Body of pancreas (tissue), 4 donors: Measurements from ENCODE around the gene XAGE3. TPM values are rescaled to one million over a fixed set of nuclear protein-coding genes. Genes with fewer than 3 reads are reported as not detected.
"Not testable (repeated sequence)": the region's sequence is repeated elsewhere in the genome, so short reads cannot be mapped to it uniquely, and the experiment has no call there.

ENCODE experiments used
- ATAC-seq: fragments of 150-250 bp; one replicate; pipeline ENCODE4 v1.9.1; 2016
- DNase-seq, 4 donors: peaks; one replicate each; pipeline ENCODE4 v3.0.0-alpha.2; 2019
- H3K27ac ChIP-seq, 4 donors: fragments of 200-600 bp; sonication (generic); 1 replicate in 3 of 4; 2 replicates in 1 of 4; pipeline versions ENCODE4 v1.5.1 to v1.6.1; 2016 to 2019; ENCODE audit warnings: mild to moderate bottlenecking in 1 of 4, mixed read lengths in 1 of 4, moderate library complexity in 1 of 4
- H3K27me3 ChIP-seq, 2 donors: fragments of 200-600 bp; sonication (generic); one replicate each; pipeline ENCODE4 v1.6.0; 2016; ENCODE audit warnings: mild to moderate bottlenecking in 1 of 2
- H3K36me3 ChIP-seq, 2 donors: fragments of 200-600 bp; sonication (generic); replicated peaks in 1 of 2; 2 replicates each; pipeline ENCODE4 v1.5.1; 2016; ENCODE audit warnings: low read depth in 2 of 2; ENCODE audit not compliant: insufficient read depth in 1 of 2
- H3K4me1 ChIP-seq: fragments of 200-600 bp; sonication (generic); one replicate; pipeline ENCODE4 v1.6.0; 2016
- H3K4me3 ChIP-seq, 2 donors: fragments of 200-600 bp; sonication (generic); 1 replicate in 1 of 2; 2 replicates in 1 of 2; pipeline ENCODE4 v1.5.1; 2016 to 2019
- H3K9me3 ChIP-seq, 3 donors: fragments of 200-600 bp; sonication (generic); 1 replicate in 2 of 3; 2 replicates in 1 of 3; pipeline ENCODE4 v1.5.1; 2016
- CTCF ChIP-seq, 7 experiments: fragments of 450-650 bp in 4 of 7; fragments of 200-600 bp in 3 of 7; sonication (generic) in 3 of 7; IDR thresholded peaks; one replicate each; pipeline ENCODE4 v1.5.1; 2016 to 2019; ENCODE audit warnings: antibody characterized with exemption in 7 of 7
- POLR2A ChIP-seq, 3 donors: fragments of 450-650 bp; IDR thresholded peaks; one replicate each; pipeline ENCODE4 v1.6.1; 2016; ENCODE audit warnings: antibody characterized with exemption in 3 of 3, mild to moderate bottlenecking in 2 of 3
- WGBS, 2 donors: methylation state at CpG; one replicate each; pipeline ENCODE4 v1.1.5; 2017; 5-methylcytosine and 5-hydroxymethylcytosine counted together
- intact Hi-C: fragments of 100-400 bp; cut with DNase I; formaldehyde crosslinking; loops from one replicate; pipeline ENCODE4 v1.15.1; 2023
- total RNA-seq, 2 donors: library from RNA; depleted of rRNA; stranded (reverse); fragments of >200 nt; gene quantifications; one replicate each; pipeline ENCODE4 v1.1.0, GENCODE V29; 2016

The XAGE3 gene
- total RNA-seq, 2 donors from 2014 or later: not detected

- H3K27me3 ChIP-seq: no peaks in the 10 kb centered on the region
- 67 to 70% methylated on average over 8 to 9 of the region's 9 CpGs for WGBS, 2 donors
- no peak for TF ChIP-seq CTCF (IDR thresholded peaks at IDR 0.05)
- TF ChIP-seq POLR2A (IDR thresholded peaks at IDR 0.05): no peak
These were observed 15.6 kb downstream of the XAGE3 start for GRCh38 chrX:52852110-52852860.

GRCh38 chrX:52843619-52844018 is 24.3 kb downstream of the XAGE3 start:
- H3K27ac ChIP-seq, H3K4me3 ChIP-seq, ATAC-seq, H3K36me3 ChIP-seq, H3K27me3 ChIP-seq, intact Hi-C loops, H3K4me1 ChIP-seq, H3K9me3 ChIP-seq, DNase-seq: not testable (repeated sequence)
- WGBS, 2 donors: 57 to 92% methylated on average over 3 of the region's 3 CpGs

More at GRCh38 chrX:52852110-52852860, 15.6 kb downstream of the XAGE3 start:
- H3K36me3 ChIP-seq: no peaks in the 10 kb centered on the region
- no peak for ATAC-seq
- H3K4me1 ChIP-seq: no peaks in the 10 kb centered on the region
- intact Hi-C loops: no loop called here
- no peak overlapping the region for H3K4me3 ChIP-seq
- H3K9me3 ChIP-seq: no peaks in the 10 kb centered on the region
- no peak for DNase-seq
- no peak overlapping the region for H3K27ac ChIP-seq

- intact Hi-C loops: no loop called here
- no peak overlapping the region for H3K27ac ChIP-seq
- H3K4me3 ChIP-seq: no peak overlapping the region
- no peaks in the 10 kb centered on the region for H3K4me1 ChIP-seq
- no peak for TF ChIP-seq POLR2A (IDR thresholded peaks at IDR 0.05)
- TF ChIP-seq CTCF (IDR thresholded peaks at IDR 0.05): no peak
- no peak for DNase-seq
- no peak for ATAC-seq
- no peaks in the 10 kb centered on the region for H3K9me3 ChIP-seq
- H3K36me3 ChIP-seq: no peaks in the 10 kb centered on the region
- no peaks in the 10 kb centered on the region for H3K27me3 ChIP-seq
- 10 to 39% methylated on average over 2 of the region's 2 CpGs for WGBS, 2 donors
These were observed 28.7 kb downstream of the XAGE3 start for GRCh38 chrX:52839137-52839536.

GRCh38 chrX:52830551-52830950 is 37.3 kb downstream of the XAGE3 start:
- Histone ChIP-seq H3K27ac (no peak overlapping the region), H3K4me1 (no peaks in the 10 kb centered on the region), H3K27me3 (no peaks in the 10 kb centered on the region), H3K36me3 (no peaks in the 10 kb centered on the region), H3K9me3 (no peaks in the 10 kb centered on the region), H3K4me3 (no peak overlapping the region)
- 61 to 72% methylated on average over 2 to 3 of the region's 3 CpGs for WGBS, 2 donors
- TF ChIP-seq CTCF (IDR thresholded peaks at IDR 0.05) (no peak), POLR2A (IDR thresholded peaks at IDR 0.05) (no peak)
- DNase-seq (no peak), ATAC-seq (no peak)
- intact Hi-C loops: no loop called here

- no peak overlapping the region for H3K27ac ChIP-seq
- WGBS, 2 donors: 67 to 69% methylated on average over 2 of the region's 2 CpGs
- no peaks in the 10 kb centered on the region for H3K4me1 ChIP-seq
- no peaks in the 10 kb centered on the region for H3K9me3 ChIP-seq
- no peak for DNase-seq
- no peaks in the 10 kb centered on the region for H3K36me3 ChIP-seq
- intact Hi-C loops: no loop called here
- ATAC-seq: no peak
- TF ChIP-seq POLR2A (IDR thresholded peaks at IDR 0.05) (no peak), CTCF (IDR thresholded peaks at IDR 0.05) (no peak)
- H3K4me3 ChIP-seq: no peak overlapping the region
- H3K27me3 ChIP-seq: no peaks in the 10 kb centered on the region
These were observed 43.3 kb downstream of the XAGE3 start for GRCh38 chrX:52824608-52825007.
